Neural crest cell (in vitro differentiated cells): ENCODE data around the gene NBPF1. TPM values are rescaled to one million over a fixed set of nuclear protein-coding genes. Genes with fewer than 3 reads are reported as not detected.
"Not testable (repeated sequence)": the region's sequence is repeated elsewhere in the genome, so short reads cannot be mapped to it uniquely, and the experiment has no call there.

Experiments used
- DNase-seq: peaks from one replicate; pipeline ENCODE4 v3.0.0; 2021; ENCODE audit warnings: low read depth, mixed read lengths, low spot score
- H3K27ac Mint-ChIP-seq: one replicate; pipeline ENCODE4 v1.8.0; 2021; ENCODE audit warnings: mild to moderate bottlenecking, mixed read lengths; ENCODE audit not compliant: unreplicated experiment
- H3K27me3 Mint-ChIP-seq: 2 replicates; pipeline ENCODE4 v1.8.0; 2021; ENCODE audit warnings: low read depth, mild to moderate bottlenecking, mixed read lengths
- H3K36me3 Mint-ChIP-seq: 2 replicates; pipeline ENCODE4 v1.8.0; 2021; ENCODE audit warnings: low read depth, mild to moderate bottlenecking, mixed read lengths
- H3K4me1 Mint-ChIP-seq: 2 replicates; pipeline ENCODE4 v1.8.0; 2021; ENCODE audit warnings: mixed read lengths
- H3K4me3 Mint-ChIP-seq: one replicate; pipeline ENCODE4 v1.8.0; 2021; ENCODE audit warnings: mild to moderate bottlenecking, mixed read lengths
- H3K9me3 Mint-ChIP-seq: 2 replicates; pipeline ENCODE4 v1.8.0; 2021; ENCODE audit warnings: mixed read lengths
- total RNA-seq: library from RNA; stranded (reverse); gene quantifications from 2 replicates; pipeline ENCODE4 v1.2.1, GENCODE V29; 2021

The NBPF1 gene
- total RNA-seq, 1 donor from 2014 or later, result 129 TPM

GRCh38 chr1:16561035-16561434 is 52.3 kb downstream of the NBPF1 start:
- H3K27me3 Mint-ChIP-seq, H3K4me1 Mint-ChIP-seq, H3K36me3 Mint-ChIP-seq, H3K9me3 Mint-ChIP-seq, H3K27ac Mint-ChIP-seq, H3K4me3 Mint-ChIP-seq, DNase-seq: not testable (repeated sequence)

- not testable (repeated sequence) for H3K4me1 Mint-ChIP-seq, H3K9me3 Mint-ChIP-seq, H3K36me3 Mint-ChIP-seq, H3K27ac Mint-ChIP-seq, H3K27me3 Mint-ChIP-seq, H3K4me3 Mint-ChIP-seq, DNase-seq
These were observed 52.9 kb downstream of the NBPF1 start for GRCh38 chr1:16560498-16560897.

GRCh38 chr1:16559688-16560087 is 53.7 kb downstream of the NBPF1 start:
- not testable (repeated sequence) for H3K36me3 Mint-ChIP-seq, H3K4me1 Mint-ChIP-seq, H3K9me3 Mint-ChIP-seq, H3K27ac Mint-ChIP-seq, DNase-seq, H3K4me3 Mint-ChIP-seq, H3K27me3 Mint-ChIP-seq

GRCh38 chr1:16557034-16557433 is 56.3 kb downstream of the NBPF1 start:
- not testable (repeated sequence) for DNase-seq, H3K9me3 Mint-ChIP-seq, H3K27ac Mint-ChIP-seq, H3K4me1 Mint-ChIP-seq, H3K4me3 Mint-ChIP-seq, H3K36me3 Mint-ChIP-seq, H3K27me3 Mint-ChIP-seq

GRCh38 chr1:16553244-16553643 is 60.1 kb downstream of the NBPF1 start:
- not testable (repeated sequence) for H3K4me3 Mint-ChIP-seq, H3K9me3 Mint-ChIP-seq, H3K27me3 Mint-ChIP-seq, H3K4me1 Mint-ChIP-seq, H3K36me3 Mint-ChIP-seq, H3K27ac Mint-ChIP-seq, DNase-seq

- not testable (repeated sequence) for H3K4me3 Mint-ChIP-seq
- peaks cover 12% of the 10 kb centered on the region for H3K27me3 Mint-ChIP-seq
These were observed 63.0 kb downstream of the NBPF1 start for GRCh38 chr1:16550212-16550918.

GRCh38 chr1:16549545-16549944 is 63.8 kb downstream of the NBPF1 start:
- H3K4me3 Mint-ChIP-seq, DNase-seq, H3K4me1 Mint-ChIP-seq, H3K27ac Mint-ChIP-seq, H3K36me3 Mint-ChIP-seq, H3K9me3 Mint-ChIP-seq: not testable (repeated sequence)
- H3K27me3 Mint-ChIP-seq, result peaks cover 19% of the 10 kb centered on the region

More at GRCh38 chr1:16550212-16550918, 63.0 kb downstream of the NBPF1 start:
- not testable (repeated sequence) for H3K27ac Mint-ChIP-seq, H3K4me1 Mint-ChIP-seq, DNase-seq, H3K36me3 Mint-ChIP-seq, H3K9me3 Mint-ChIP-seq

GRCh38 chr1:16547502-16548241 is 65.7 kb downstream of the NBPF1 start:
- DNase-seq, H3K9me3 Mint-ChIP-seq, H3K36me3 Mint-ChIP-seq, H3K27ac Mint-ChIP-seq, H3K4me3 Mint-ChIP-seq: not testable (repeated sequence)
- peaks cover 21% of the 10 kb centered on the region for H3K27me3 Mint-ChIP-seq
- peaks cover 13% of the 10 kb centered on the region for H3K4me1 Mint-ChIP-seq

GRCh38 chr1:16545682-16546095 is 67.7 kb downstream of the NBPF1 start:
- Mint-ChIP-seq H3K4me1 (peaks cover 13% of the 10 kb centered on the region), H3K27ac (peak overlapping the region; percentile 88), H3K4me3 (peak overlapping the region; percentile 93), H3K27me3 (peaks cover 24% of the 10 kb centered on the region)
- DNase-seq, result peak; percentile 80
- not testable (repeated sequence) for H3K9me3 Mint-ChIP-seq, H3K36me3 Mint-ChIP-seq

GRCh38 chr1:16540421-16540893 is 72.9 kb downstream of the NBPF1 start:
- Mint-ChIP-seq H3K4me1 (peaks cover 14% of the 10 kb centered on the region), H3K27me3 (peaks cover 39% of the 10 kb centered on the region)
- H3K27ac Mint-ChIP-seq, H3K36me3 Mint-ChIP-seq, H3K9me3 Mint-ChIP-seq, DNase-seq, H3K4me3 Mint-ChIP-seq: not testable (repeated sequence)

- DNase-seq, H3K9me3 Mint-ChIP-seq, H3K36me3 Mint-ChIP-seq, H3K4me3 Mint-ChIP-seq, H3K27ac Mint-ChIP-seq: not testable (repeated sequence)
- Mint-ChIP-seq H3K4me1 (peaks cover 18% of the 10 kb centered on the region), H3K27me3 (peaks cover 56% of the 10 kb centered on the region)
These were observed 75.8 kb downstream of the NBPF1 start for GRCh38 chr1:16537528-16537927.

- H3K27me3 Mint-ChIP-seq, result peaks cover 63% of the 10 kb centered on the region
- H3K27ac Mint-ChIP-seq, H3K36me3 Mint-ChIP-seq, DNase-seq, H3K4me3 Mint-ChIP-seq, H3K9me3 Mint-ChIP-seq: not testable (repeated sequence)
- peaks cover 18% of the 10 kb centered on the region for H3K4me1 Mint-ChIP-seq
These were observed 76.6 kb downstream of the NBPF1 start for GRCh38 chr1:16536796-16537195.

- DNase-seq, H3K4me3 Mint-ChIP-seq, H3K9me3 Mint-ChIP-seq, H3K36me3 Mint-ChIP-seq, H3K27ac Mint-ChIP-seq: not testable (repeated sequence)
- Mint-ChIP-seq H3K4me1 (peaks cover 18% of the 10 kb centered on the region), H3K27me3 (peaks cover 67% of the 10 kb centered on the region)
These were observed 77.5 kb downstream of the NBPF1 start for GRCh38 chr1:16535898-16536297.
